Erythroblast (primary cell): ENCODE data around the gene KIRREL1.

ENCODE experiments used
- GATA1 ChIP-seq: IDR thresholded peaks from 2 replicates; pipeline ENCODE4 v1.6.1; 2011; ENCODE audit warnings: low read depth, mild to moderate bottlenecking, control low read depth, low read length, moderate library complexity
- POLR2A ChIP-seq: IDR thresholded peaks from 2 replicates; pipeline ENCODE4 v1.6.1; 2011; ENCODE audit warnings: mild to moderate bottlenecking, low read length

DNA sequence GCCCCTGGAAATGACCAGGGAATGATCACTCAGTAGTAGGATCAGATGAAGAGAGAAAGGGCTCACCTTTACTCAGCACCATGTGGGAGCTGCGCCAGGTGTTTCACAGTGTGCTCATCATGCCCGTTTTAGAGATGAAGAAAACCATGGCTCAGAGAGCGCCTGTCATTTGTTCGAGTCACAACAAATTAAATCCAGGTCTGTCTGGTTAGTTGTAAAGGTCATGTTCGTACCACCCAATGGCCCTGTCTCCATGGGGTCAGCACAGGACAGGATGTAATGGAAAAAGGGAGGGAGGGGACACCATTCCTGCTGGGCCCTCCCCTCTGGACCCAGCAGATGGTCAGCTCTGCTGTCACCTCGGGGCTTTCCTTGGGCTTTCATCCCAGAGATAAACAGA is 15.2 kb downstream of the KIRREL1 start:
- TF ChIP-seq POLR2A, result no peak
- TF ChIP-seq GATA1, result no peak
